ENCODE measurements around the gene CRADD.
"Not testable (repeated sequence)": the region's sequence is repeated elsewhere in the genome, so short reads cannot be mapped to it uniquely, and the experiment has no call there.

CRADD gene

DNA sequence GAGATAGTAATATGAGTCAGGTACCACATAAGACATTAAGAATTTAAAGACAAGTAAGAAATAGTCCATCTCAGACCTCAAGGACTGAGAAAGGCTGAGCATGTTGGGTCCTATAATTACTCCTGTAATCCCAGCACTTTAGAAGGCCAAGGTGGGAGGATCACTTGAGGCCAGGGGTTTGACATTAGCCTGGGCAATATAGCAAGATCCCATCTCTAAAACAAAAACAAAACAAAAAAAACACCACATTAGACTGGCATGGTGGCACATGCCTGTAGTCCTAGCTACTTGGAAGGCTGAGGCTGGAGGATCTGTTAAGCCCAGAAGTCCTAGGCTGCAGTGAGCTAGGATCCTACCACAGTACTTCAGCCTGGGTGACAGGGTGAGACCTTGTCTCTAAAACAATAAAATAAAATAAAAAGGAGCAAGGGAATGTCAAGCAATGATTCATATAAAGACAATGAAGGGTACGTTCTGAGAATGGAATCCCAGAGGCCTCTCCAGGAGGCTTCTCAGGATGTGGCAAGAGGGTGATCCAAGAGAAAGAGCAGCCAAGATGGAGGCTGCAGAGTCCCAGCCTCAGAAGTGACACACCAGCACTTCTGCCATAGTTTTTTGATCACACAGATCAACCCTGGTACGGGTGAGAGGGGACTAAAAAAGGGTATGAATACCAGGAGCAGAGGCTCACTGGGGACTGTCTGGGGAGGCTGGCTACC lies 206.4 kb downstream of the CRADD start:
- DNase-seq, result no peak

GRCh38 chr12:93884794-93885460 lies 207.8 kb downstream of the CRADD start:
- DNase-seq, result no peak

DNA sequence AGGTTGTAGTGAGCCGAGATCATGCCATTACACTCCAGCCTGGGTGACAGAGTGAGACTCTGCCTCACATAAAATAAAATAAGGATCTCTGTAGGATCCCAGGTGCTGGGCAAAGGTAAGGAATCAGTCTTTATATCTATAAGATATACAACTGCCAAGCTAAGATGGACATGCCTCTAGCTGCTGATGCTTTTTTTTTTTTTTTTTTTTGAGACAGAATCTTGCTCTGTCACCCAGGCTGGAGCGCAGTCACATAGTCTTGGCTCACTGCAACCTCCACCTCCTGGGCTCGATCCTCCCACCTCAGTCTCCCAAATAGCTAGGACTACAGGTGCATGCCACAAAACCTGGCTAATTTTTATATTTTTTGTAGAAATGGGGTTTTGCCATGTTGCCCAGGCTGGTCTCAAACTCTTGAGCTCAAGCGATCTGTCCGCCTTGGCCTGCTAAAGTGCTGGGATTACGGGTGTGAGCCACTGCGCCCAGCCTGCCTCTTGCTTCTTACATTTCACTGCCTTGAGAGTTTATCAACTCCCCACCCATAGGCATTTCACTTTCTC lies 208.9 kb downstream of the CRADD start:
- DNase-seq, result not testable (repeated sequence)

DNA sequence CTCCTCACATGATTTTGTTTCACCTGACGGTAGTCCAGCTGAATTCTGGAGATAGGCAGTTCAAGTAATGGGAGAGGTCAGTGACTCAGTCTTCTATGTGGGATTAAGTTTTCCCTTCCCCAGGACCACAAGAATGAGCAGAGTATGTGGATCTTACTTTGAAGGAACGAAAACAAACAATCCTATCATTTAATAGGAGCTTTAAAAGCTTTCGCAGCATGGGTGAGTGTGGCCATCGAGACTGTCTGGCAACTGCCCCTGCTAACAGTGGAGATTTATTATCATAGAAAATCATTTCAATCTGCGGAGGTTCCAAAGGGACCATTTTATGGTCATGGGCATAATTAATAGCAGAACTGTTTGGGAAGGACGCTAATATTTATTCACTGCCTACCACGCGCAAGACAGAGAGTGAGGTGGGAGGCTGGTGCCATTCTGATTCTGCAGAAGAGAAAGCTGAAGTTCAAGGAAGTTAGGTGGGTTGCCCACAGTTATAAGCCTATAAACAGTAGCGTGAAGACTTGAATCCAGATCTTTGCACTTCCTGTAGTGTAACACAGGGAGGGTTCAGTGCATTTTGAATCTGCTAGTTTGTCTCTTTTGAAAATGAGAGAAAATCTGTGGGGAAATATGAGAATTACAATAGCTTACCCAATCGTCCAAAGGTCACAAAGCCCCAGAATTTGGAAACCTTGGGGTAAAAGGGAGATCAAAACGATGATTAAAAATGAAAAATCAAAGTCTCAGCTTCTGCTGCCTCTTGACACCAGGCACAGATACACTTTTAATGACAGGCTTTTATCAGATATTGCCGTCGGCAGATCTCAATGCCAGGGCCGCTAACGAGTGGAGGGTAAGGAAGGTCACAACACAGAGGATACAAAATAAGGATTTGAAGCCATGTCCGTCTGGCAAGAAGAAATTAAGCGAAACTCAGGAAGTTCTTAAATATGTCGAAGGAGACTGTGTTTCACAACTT lies 209.6 kb downstream of the CRADD start:
- DNase-seq, result no peak

- no peak for DNase-seq
Observed at GRCh38 chr12:93888964-93889363, 211.8 kb downstream of the CRADD start.

DNA sequence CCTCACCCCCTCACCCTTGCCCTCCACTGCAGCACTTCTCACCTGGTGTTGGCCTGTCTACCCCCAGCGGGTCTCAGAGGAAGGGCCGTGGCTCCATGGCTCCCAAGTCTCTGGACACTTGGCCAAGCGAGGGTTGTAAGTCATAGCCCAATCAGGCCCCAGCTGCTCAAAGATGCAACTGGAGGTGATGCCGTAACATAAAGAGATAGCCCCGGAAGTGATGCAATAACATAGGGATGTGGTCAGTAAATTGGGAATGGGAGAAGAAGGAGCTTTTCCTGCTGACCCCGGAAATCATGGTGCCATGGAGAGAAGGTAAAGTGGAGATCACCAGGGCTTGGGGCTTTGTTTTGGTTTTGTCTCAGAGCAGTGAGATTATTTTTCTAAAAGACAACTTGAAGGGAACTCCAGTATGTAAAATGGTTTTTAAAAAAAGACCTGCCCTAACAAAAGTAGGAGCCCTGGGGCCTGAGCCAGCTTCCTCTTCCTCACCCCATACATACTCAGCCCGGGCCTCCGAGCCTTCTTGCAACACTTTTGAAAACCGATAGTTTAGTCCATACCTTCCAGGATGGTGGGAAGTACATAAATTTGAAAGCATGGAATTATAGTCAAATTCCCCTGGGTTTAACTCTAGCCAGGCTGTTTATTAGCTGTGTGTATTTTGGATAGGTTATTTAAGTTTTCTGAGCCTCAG lies 212.5 kb downstream of the CRADD start:
- no peak for DNase-seq

DNA sequence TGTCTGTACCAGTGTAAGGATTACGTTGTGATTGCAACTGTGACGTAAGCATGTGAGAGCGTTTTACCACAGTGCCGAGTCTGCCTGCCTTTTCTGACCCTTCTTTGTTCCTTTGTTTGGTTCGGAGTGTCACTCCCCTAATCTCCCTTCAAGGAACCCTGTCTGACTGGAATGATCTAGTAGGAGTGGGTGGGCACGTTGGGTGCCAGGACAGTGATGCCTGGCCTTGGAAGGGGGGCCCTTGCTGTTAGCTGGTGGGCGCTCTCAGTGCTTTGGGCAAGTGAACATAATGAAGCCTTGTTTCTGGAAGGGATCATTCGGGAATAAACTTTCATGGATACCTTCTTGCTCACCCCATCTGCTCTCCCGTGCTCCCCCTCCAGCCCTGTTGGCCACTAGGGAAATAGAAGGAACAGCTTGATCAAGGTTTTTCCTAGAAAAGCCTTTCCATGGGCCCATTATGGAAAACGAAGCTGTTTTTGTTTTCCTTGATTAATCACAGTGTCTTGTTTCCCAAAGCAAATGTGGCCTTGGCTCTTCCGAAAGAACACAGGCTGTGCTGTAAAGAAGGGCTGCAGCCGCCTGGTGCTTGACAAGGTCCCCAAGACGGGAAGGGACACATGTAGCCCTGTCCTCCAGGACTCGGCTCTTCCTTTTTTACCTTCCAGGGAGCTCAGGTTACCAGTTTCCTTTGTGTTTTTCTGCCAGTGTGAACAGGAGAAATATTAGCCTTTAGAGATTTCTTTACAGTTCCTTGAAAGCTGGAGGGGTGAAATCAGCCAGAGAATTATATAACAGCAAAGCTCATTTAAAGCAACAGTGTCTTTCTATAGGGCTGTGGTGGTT lies 215.5 kb downstream of the CRADD start:
- no peak for DNase-seq

DNA sequence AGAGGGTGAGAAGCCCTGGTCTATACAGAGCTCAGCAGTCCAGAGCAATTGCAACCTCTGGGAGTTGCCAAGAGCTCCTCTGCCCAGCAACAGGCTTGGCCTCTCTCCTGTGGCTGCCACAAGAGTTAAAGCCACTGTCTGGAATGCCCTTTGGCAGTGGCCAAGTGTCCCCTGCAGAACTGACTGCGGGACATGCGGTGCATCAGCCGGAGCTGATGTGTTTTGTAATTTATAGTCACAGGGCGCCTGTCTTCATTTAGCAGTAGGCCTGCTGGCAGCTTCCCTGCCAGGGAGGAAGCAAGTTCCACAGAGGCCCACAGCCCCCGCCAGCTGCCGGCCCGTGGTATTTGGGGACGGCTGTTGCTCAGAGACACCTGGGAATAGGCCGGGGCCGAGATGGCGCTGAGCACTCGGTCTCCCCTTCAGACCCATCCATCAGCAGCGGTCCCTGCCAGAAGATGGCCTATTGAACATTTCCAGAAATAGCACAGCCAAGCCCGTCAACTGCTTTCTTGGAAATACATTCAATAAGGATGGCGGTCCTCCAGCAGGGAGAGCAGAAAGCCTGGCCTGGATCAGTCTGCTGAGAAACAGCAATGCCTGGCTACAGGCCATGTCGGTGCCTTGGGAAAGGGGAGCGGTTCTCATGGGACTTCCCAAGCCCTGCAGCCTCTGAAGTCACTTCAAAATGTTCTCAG lies 217.4 kb downstream of the CRADD start:
- DNase-seq, result no peak

- no peak for DNase-seq
Observed at GRCh38 chr12:93895089-93895445, 217.9 kb downstream of the CRADD start.

DNA sequence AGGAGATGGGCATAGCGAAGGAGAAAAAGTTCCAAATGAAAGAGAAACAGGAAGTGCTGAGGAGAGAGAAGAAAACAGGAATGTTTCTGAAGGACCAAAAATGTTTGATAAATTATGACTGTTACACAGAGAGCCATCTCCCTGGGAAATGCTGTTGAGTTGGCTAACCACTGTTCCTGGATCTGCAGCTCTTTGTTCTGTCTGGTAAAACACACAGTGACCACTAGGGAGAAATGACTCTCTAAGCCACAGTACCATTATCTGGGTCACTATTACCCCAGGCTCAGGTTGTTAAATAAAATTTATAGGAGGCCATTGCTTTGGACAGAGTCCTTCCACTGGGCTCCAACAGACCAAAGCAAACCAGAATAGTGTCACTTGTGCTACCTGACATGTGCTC lies 219.3 kb downstream of the CRADD start:
- no peak for DNase-seq

DNA sequence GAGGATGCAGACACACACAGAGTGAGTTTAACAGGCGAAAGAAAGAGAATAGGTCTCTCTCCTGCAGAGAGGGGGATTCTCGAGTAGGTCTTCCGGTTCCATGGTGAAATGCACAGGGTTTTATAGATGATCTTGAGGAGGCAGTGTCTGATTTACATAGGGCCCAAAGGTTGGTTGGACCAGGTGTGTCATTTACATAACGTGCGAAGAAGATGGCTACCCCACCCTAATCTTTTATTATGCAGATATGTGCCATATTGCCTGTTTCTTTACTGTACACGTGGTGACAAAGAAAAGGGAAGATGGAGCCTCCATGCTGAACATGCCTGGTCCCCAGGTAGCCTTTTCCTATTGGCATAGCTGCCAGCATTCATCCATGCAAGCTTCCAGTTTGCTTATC lies 219.8 kb downstream of the CRADD start:
- no peak for DNase-seq

- no peak for DNase-seq
Observed at GRCh38 chr12:93901739-93902138, 224.6 kb downstream of the CRADD start.

DNA sequence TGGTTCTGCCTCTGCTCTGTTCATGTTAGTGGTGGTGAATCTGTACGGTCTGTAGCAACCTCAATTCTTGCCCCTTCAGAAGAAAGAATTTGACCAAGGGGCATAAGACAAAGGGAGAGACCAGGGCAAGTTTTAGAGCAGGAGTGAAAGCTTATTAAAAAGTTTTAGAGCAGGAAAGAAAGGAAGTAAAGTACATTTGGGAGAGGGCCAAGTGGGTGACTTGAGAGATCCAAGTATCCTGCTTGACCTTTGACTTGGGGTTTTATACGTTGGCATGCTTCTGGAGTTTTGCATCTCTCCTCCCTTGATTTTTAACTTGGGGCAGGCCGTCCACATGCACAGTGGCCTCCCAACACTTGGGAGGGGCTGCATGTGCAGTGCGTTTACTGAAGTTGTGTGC lies 225.0 kb downstream of the CRADD start:
- DNase-seq, result no peak

DNA sequence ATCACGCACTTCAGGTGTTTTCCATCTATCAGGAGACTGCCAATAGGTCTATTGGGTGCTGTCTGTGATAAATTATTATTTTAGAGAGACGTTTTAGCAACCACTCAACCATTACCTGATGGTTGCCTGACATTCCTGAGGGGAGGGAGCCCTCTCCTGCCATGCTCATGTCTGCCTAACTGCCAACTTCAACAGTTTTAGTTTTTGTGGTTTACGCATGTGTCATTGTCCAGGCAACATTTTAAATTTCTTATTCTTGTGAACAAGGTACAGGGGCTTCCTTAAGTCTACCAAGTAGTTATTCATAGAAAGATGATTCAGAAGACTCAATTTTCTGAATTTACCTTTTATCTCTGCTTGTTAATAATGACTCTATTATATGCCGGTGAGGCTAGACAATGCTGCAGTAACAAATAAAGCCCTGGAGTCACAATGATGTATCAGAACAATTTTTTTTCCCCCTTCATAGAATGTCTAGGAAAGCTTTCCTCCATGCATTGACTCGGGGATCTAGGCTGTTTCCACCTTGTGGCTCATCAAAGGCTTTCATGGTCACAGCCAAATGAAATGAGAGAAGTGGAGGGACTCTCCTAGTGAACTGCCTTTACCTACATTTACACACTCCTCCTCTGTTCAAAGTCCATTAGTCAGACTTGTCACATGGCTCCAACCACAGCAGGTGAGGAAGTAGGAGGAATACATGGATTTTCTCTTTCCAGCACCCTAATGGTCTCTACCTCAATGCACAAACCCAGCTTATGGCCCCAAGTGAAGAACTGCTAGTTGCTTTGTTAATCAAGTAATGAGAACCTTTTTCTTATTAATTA lies 225.8 kb downstream of the CRADD start:
- no peak for DNase-seq

DNA sequence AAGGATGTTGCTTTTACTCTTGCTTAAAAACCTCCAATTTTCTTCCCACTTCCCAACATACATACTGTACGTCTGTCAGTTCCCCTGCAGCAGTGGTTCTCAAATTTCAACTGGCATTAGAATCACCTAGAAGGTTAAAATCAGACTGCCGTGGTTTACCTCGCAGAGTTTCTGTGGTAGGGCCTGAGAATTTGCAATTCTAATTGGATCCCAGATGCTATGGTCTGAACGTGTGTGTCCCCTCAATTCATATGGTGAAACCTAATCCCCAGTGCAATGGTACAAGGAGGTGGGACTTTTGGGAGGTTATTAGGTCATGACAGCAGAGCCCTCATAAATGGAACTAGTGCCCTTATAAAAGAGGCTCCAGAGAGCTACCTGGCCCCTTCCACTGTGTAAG lies 226.9 kb downstream of the CRADD start:
- no peak for DNase-seq

- no peak for DNase-seq
Observed at GRCh38 chr12:93908264-93908663, 231.1 kb downstream of the CRADD start.

- DNase-seq, result no peak
Observed at GRCh38 chr12:93908846-93909567, 231.8 kb downstream of the CRADD start.

DNA sequence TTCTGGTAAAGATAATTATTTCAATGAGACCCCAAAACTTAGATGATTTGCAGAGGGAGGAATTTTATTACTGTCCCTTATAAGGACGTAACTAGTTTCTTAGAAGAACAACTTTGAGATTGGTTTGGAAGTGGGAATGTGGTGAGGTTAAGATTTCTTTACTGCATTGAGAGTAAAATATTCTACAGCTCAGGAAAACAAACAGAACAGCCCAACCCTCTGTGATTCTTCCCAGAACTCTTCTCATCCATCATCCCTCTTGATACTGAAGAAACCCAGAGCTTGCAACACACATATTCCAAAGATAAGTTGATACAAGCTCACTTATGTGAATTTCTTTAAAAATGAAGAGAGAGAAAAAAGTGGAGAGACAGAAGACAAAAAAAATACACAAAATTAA lies 234.2 kb downstream of the CRADD start:
- no peak for DNase-seq

DNA sequence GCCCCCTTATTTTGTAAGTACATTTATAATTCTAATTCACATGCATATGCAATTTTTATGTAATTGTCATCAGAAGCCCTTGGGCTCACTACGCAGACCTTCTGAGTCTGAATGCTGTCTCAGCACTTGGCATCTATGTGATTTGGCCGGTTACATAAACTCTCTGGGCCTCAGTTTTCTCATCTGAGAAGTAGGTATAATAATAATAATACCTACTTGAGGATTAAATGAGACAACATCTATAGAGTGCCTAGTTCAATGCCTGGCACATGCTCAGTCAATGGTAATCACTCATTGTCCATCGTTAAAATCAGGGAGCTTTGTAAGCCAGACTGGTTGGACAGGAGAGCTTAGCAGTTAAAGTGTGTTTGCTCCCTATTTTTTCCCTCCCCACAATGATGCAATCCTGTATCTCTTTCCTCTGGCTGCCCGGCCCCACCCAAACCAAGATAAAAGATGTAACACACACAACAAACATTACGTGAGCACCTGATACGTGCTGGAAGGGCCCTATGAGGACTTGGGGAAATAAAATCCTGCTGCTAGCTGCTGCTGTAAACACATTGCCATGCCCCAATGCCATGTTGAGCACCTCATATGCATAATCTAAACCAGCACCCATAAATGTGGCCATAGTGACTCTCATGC lies 235.0 kb downstream of the CRADD start:
- no peak for DNase-seq

Data from NCI-H1048 (cell line).